Osteocyte (in vitro differentiated cells): ENCODE measurements around the gene LRBA. TPM values are rescaled to one million over a fixed set of nuclear protein-coding genes. Genes with fewer than 3 reads are reported as not detected.
A peak's percentile ranks its signal among the peaks of the same experiment; 100 is the strongest.

Experiments
- DNase-seq: peaks from one replicate; pipeline ENCODE4 v3.0.0; 2021; ENCODE audit warnings: mixed read lengths; ENCODE audit not compliant: unreplicated experiment; ENCODE audit errors: extremely low spot score
- H3K27ac Mint-ChIP-seq: one replicate; pipeline ENCODE4 v1.8.0; 2021; ENCODE audit warnings: mild to moderate bottlenecking, mixed read lengths; ENCODE audit not compliant: unreplicated experiment
- H3K27me3 Mint-ChIP-seq: one replicate; pipeline ENCODE4 v1.8.0; 2021; ENCODE audit warnings: mixed read lengths; ENCODE audit not compliant: unreplicated experiment
- H3K36me3 Mint-ChIP-seq: one replicate; pipeline ENCODE4 v1.8.0; 2021; ENCODE audit warnings: mixed read lengths; ENCODE audit not compliant: unreplicated experiment
- H3K4me1 Mint-ChIP-seq: one replicate; pipeline ENCODE4 v1.8.0; 2021; ENCODE audit warnings: mixed read lengths; ENCODE audit not compliant: unreplicated experiment
- H3K4me3 Mint-ChIP-seq: one replicate; pipeline ENCODE4 v1.8.0; 2021; ENCODE audit warnings: mild to moderate bottlenecking, moderate library complexity, mixed read lengths; ENCODE audit not compliant: unreplicated experiment
- H3K9me3 Mint-ChIP-seq: one replicate; pipeline ENCODE4 v1.8.0; 2021; ENCODE audit warnings: mixed read lengths; ENCODE audit not compliant: unreplicated experiment
- CTCF ChIP-seq: fragments of 200-600 bp; sonication (generic); IDR thresholded peaks from 2 replicates; pipeline ENCODE4 v1.5.0; 2021; ENCODE audit warnings: antibody characterized with exemption, mild to moderate bottlenecking, moderate library complexity
- total RNA-seq: library from RNA; stranded (reverse); gene quantifications from 2 replicates; pipeline ENCODE4 v1.2.1, GENCODE V29; 2021

The LRBA gene
- total RNA-seq, 1 donor from 2014 or later = 40.8 TPM

- peak overlapping the region; percentile 63 for H3K27ac Mint-ChIP-seq
- H3K36me3 Mint-ChIP-seq = peaks cover 22% of the 10 kb centered on the region
- H3K4me3 Mint-ChIP-seq = no peak overlapping the region
- H3K4me1 Mint-ChIP-seq = peaks cover 66% of the 10 kb centered on the region
- no peak for DNase-seq
- H3K27me3 Mint-ChIP-seq = no peaks in the 10 kb centered on the region
- no peak for TF ChIP-seq CTCF
- no peaks in the 10 kb centered on the region for H3K9me3 Mint-ChIP-seq
Observed at GRCh38 chr4:150231107-150231770, 783.8 kb downstream of the LRBA start.

GRCh38 chr4:150230561-150230960, 784.5 kb downstream of the LRBA start:
- DNase-seq = no peak
- H3K9me3 Mint-ChIP-seq = no peaks in the 10 kb centered on the region
- no peak overlapping the region for H3K4me3 Mint-ChIP-seq
- no peak overlapping the region for H3K27ac Mint-ChIP-seq
- peaks cover 66% of the 10 kb centered on the region for H3K4me1 Mint-ChIP-seq
- H3K27me3 Mint-ChIP-seq = no peaks in the 10 kb centered on the region
- TF ChIP-seq CTCF = no peak
- H3K36me3 Mint-ChIP-seq = peaks cover 22% of the 10 kb centered on the region

- DNase-seq = no peak
- no peak for TF ChIP-seq CTCF
- H3K27ac Mint-ChIP-seq = peak overlapping the region; percentile 35
Observed at GRCh38 chr4:150229520-150229919, 785.6 kb downstream of the LRBA start.

GRCh38 chr4:150224896-150225591, 790.0 kb downstream of the LRBA start:
- Mint-ChIP-seq H3K9me3 (no peaks in the 10 kb centered on the region), H3K4me3 (peak overlapping the region; percentile 45), H3K36me3 (peaks cover 9% of the 10 kb centered on the region), H3K27me3 (no peaks in the 10 kb centered on the region), H3K27ac (peak overlapping the region; percentile 95), H3K4me1 (peaks cover 42% of the 10 kb centered on the region)
- no peak for DNase-seq
- TF ChIP-seq CTCF = no peak

More at GRCh38 chr4:150229520-150229919, 785.6 kb downstream of the LRBA start:
- peaks cover 21% of the 10 kb centered on the region for H3K36me3 Mint-ChIP-seq
- no peaks in the 10 kb centered on the region for H3K9me3 Mint-ChIP-seq
- peaks cover 65% of the 10 kb centered on the region for H3K4me1 Mint-ChIP-seq
- no peak overlapping the region for H3K4me3 Mint-ChIP-seq
- H3K27me3 Mint-ChIP-seq = no peaks in the 10 kb centered on the region

- H3K27ac Mint-ChIP-seq = no peak overlapping the region
- peaks cover 33% of the 10 kb centered on the region for H3K4me1 Mint-ChIP-seq
- no peak overlapping the region for H3K4me3 Mint-ChIP-seq
- H3K27me3 Mint-ChIP-seq = no peaks in the 10 kb centered on the region
- no peak for TF ChIP-seq CTCF
- H3K36me3 Mint-ChIP-seq = peaks cover 9% of the 10 kb centered on the region
- no peak for DNase-seq
- no peaks in the 10 kb centered on the region for H3K9me3 Mint-ChIP-seq
Observed at GRCh38 chr4:150219841-150220240, 795.2 kb downstream of the LRBA start.
